Vagina (tissue), 2 donors: ENCODE data around the gene IQSEC1.

Experiments used
- CTCF ChIP-seq, 3 experiments: fragments of 450-650 bp in 2 of 3; fragments of 200-600 bp in 1 of 3; sonication (generic) in 1 of 3; IDR thresholded peaks; one replicate each; pipeline ENCODE4 v1.5.1; 2017 to 2019; ENCODE audit warnings: antibody characterized with exemption in 3 of 3, mild to moderate bottlenecking in 2 of 3, moderate library complexity in 2 of 3
- POLR2A ChIP-seq, 2 donors: fragments of 450-650 bp; IDR thresholded peaks; one replicate each; pipeline ENCODE4 v1.6.1; 2017; ENCODE audit warnings: antibody characterized with exemption in 2 of 2, mild to moderate bottlenecking in 2 of 2, moderate library complexity in 2 of 2

DNA sequence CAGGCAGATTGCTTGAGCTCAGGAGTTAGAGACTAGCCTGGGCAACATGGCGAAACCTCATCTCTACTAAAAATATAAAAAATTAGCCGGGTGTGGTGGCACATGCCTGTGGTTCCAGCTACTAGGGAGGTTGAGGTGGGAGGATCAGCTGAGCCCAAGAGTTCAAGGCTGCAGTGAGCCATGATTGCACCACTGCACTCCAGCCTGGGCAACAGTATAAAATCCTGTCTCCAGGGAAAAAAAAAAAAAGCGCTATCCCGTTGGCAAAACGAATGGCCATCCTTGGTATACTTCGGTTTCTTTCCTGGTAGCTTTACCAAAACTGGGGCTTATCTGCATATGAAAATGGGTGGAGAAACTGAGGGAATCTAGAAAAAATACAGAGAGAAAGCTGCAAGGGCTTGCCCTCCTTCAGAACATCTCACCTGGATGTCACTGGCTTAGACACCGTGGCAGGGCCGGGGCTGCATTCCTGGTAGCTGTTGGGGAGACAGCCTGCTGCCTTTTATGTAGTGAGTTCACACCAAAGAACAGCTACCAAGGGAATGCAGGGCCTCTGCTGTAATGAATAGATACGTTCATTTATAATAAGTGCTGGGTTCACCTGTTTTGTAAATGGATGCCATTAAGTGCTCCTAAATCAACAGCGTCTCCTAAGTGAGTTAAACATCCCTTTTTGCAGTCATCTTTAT is 96.0 kb downstream of the IQSEC1 start:
- TF ChIP-seq CTCF (IDR thresholded peaks at IDR 0.05) (no peak), POLR2A (IDR thresholded peaks at IDR 0.05) (no peak)
